ENCODE data around the gene ENTPD1.

GRCh38 chr10:95748349-95748748 is 7.6 kb upstream of the ENTPD1 start:
- TF ChIP-seq, protein P1, sequence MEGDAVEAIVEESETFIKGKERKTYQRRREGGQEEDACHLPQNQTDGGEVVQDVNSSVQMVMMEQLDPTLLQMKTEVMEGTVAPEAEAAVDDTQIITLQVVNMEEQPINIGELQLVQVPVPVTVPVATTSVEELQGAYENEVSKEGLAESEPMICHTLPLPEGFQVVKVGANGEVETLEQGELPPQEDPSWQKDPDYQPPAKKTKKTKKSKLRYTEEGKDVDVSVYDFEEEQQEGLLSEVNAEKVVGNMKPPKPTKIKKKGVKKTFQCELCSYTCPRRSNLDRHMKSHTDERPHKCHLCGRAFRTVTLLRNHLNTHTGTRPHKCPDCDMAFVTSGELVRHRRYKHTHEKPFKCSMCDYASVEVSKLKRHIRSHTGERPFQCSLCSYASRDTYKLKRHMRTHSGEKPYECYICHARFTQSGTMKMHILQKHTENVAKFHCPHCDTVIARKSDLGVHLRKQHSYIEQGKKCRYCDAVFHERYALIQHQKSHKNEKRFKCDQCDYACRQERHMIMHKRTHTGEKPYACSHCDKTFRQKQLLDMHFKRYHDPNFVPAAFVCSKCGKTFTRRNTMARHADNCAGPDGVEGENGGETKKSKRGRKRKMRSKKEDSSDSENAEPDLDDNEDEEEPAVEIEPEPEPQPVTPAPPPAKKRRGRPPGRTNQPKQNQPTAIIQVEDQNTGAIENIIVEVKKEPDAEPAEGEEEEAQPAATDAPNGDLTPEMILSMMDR (conservative IDR thresholded peaks at IDR 0.05 in 1 of 2, IDR thresholded peaks at IDR 0.05 in 1 of 2; ENCODE audit: low read depth in 1 of 2, low read length in 2 of 2): no peak
- no peak for TF ChIP-seq EZH2 (IDR thresholded peaks at IDR 0.05; ENCODE audit: low read length, missing control alignments)

All from fibroblast of lung (primary cell).